Lung (tissue), 12 donors: ENCODE measurements around the gene KIAA1755. TPM values are rescaled to one million over a fixed set of nuclear protein-coding genes. Genes with fewer than 3 reads are reported as not detected.

ENCODE experiments used
- ATAC-seq: fragments of 200-7000 bp; cut with Tn5 transposase; one replicate; pipeline ENCODE4 v1.9.1; 2020; ENCODE audit warnings: moderate number of reproducible peaks; ENCODE audit not compliant: insufficient read depth, low FRiP score
- DNase-seq, 3 donors: peaks; one replicate each; pipeline ENCODE4 v3.0.0-alpha.2; 2013 to 2017
- H3K27ac ChIP-seq, 2 donors: one replicate each; pipeline ENCODE4 v1.5.1; 2013; ENCODE audit warnings: mild to moderate bottlenecking in 2 of 2, moderate library complexity in 2 of 2, control low read depth in 1 of 2, inconsistent platforms in 1 of 2, low read depth in 1 of 2, low read length in 1 of 2
- H3K27me3 ChIP-seq, 3 donors: one replicate each; pipeline ENCODE4 v1.5.1; 2013; ENCODE audit warnings: low read length in 2 of 3; ENCODE audit not compliant: control insufficient read depth in 3 of 3, insufficient read depth in 3 of 3
- H3K36me3 ChIP-seq, 4 donors: one replicate each; pipeline ENCODE4 v1.5.1; 2013; ENCODE audit warnings: low read length in 4 of 4, mild to moderate bottlenecking in 1 of 4, moderate library complexity in 1 of 4; ENCODE audit not compliant: control insufficient read depth in 4 of 4, insufficient read depth in 4 of 4
- H3K4me1 ChIP-seq, 5 donors: one replicate each; pipeline ENCODE4 v1.5.1; 2013; ENCODE audit warnings: low read length in 5 of 5, mild to moderate bottlenecking in 2 of 5, moderate library complexity in 1 of 5; ENCODE audit not compliant: control insufficient read depth in 5 of 5, insufficient read depth in 5 of 5
- H3K4me3 ChIP-seq: one replicate; pipeline ENCODE4 v1.5.1; 2013; ENCODE audit warnings: mild to moderate bottlenecking, control low read depth, moderate library complexity
- H3K9ac ChIP-seq, 2 donors: one replicate each; pipeline ENCODE4 v1.5.1; 2013; ENCODE audit warnings: low read length in 2 of 2, control low read depth in 1 of 2; ENCODE audit not compliant: insufficient read depth in 1 of 2
- H3K9me3 ChIP-seq, 4 donors: one replicate each; pipeline ENCODE4 v1.5.1; 2013; ENCODE audit warnings: low read length in 3 of 4, mild to moderate bottlenecking in 1 of 4, moderate library complexity in 1 of 4; ENCODE audit not compliant: control insufficient read depth in 4 of 4, insufficient read depth in 3 of 4
- WGBS, 2 donors: extraction: QIAGEN DNeasy Blood & Tissue Kit; methylation state at CpG; one replicate each; pipeline ENCODE4 v1.1.7; 2013; 5-methylcytosine and 5-hydroxymethylcytosine counted together
- polyA plus RNA-seq, 2 donors: library from polyadenylated mRNA; stranded (reverse); fragments of 200-250 nt; gene quantifications; one replicate each; pipeline ENCODE4 v1.2.1, GENCODE V29; 2013
- total RNA-seq, 2 donors: library from RNA; depleted of rRNA in 1 of 2; stranded (reverse); fragments of >200 nt in 1 of 2; gene quantifications; one replicate each; pipeline ENCODE4 v1.2.1, GENCODE V29; 2014 to 2021
- TF ChIP-seq, protein P1 (sequence below): IDR thresholded peaks from 2 replicates; pipeline ENCODE4 v1.5.1; 2012; ENCODE audit warnings: mild to moderate bottlenecking; ENCODE audit errors: control extremely low read depth, extremely low read depth
- donor health status: control.
- donor health status: control.
- donor health status: Bipolar disorder and iron deficiency.
- donor health status: healthy.
- donor health status: DM: yes; HTN: yes; CAD: no.

KIAA1755 gene
- total and polyA plus RNA-seq, 4 donors, result 0.33 to 2.0 (median 1.3) TPM

- Histone ChIP-seq H3K27me3 (no peaks in the 10 kb centered on the region), H3K4me1 (peaks cover 0 to 22% (median 3%) of the 10 kb centered on the region in 5 donors), H3K9me3 (peaks cover 0 to 2% (median 0%) of the 10 kb centered on the region in 4 donors), H3K9ac (no peak overlapping the region), H3K27ac (no peak overlapping the region), H3K36me3 (no peaks in the 10 kb centered on the region), H3K4me3 (no peak overlapping the region)
- DNase-seq (no peak), ATAC-seq (no peak)
- TF ChIP-seq, protein P1, sequence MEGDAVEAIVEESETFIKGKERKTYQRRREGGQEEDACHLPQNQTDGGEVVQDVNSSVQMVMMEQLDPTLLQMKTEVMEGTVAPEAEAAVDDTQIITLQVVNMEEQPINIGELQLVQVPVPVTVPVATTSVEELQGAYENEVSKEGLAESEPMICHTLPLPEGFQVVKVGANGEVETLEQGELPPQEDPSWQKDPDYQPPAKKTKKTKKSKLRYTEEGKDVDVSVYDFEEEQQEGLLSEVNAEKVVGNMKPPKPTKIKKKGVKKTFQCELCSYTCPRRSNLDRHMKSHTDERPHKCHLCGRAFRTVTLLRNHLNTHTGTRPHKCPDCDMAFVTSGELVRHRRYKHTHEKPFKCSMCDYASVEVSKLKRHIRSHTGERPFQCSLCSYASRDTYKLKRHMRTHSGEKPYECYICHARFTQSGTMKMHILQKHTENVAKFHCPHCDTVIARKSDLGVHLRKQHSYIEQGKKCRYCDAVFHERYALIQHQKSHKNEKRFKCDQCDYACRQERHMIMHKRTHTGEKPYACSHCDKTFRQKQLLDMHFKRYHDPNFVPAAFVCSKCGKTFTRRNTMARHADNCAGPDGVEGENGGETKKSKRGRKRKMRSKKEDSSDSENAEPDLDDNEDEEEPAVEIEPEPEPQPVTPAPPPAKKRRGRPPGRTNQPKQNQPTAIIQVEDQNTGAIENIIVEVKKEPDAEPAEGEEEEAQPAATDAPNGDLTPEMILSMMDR, result no peak
- 86 to 91% methylated on average over 12 of the region's 12 CpGs for WGBS, 2 donors
Measured at GRCh38 chr20:38202153-38202981, 58.2 kb downstream of the KIAA1755 start.

- WGBS, 2 donors, result 72 to 74% methylated on average over 6 of the region's 6 CpGs
- Histone ChIP-seq H3K27ac (no peak overlapping the region), H3K36me3 (no peaks in the 10 kb centered on the region), H3K27me3 (no peaks in the 10 kb centered on the region), H3K4me3 (no peak overlapping the region), H3K9ac (no peak overlapping the region), H3K9me3 (peaks cover 0 to 2% (median 0%) of the 10 kb centered on the region in 4 donors), H3K4me1 (peaks cover 0 to 26% (median 6%) of the 10 kb centered on the region in 5 donors)
- no peak for ATAC-seq
- no peak for DNase-seq
- TF ChIP-seq, protein P1, result no peak
Measured at GRCh38 chr20:38201356-38201755, 59.2 kb downstream of the KIAA1755 start.

DNA sequence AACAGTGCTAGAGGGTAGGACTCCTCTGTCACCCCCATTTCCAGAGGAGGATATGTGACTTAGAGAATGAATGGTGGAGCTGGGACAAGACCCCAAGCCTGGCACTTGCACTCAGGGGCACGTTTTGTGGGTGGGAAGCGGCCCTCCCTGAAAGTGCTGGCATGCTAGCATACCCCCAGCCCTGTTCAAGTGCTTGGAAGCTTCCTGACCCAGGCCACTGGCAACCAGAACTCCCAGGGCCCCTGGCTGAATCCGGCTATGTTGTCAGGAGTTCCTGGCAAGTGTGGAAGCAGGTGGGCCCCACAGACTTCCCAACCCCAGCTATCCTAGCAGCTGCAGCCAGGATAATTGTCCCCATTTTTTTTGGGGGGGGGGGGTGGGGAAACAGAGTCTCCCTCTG lies 59.9 kb downstream of the KIAA1755 start:
- Histone ChIP-seq H3K9ac (no peak overlapping the region), H3K36me3 (no peaks in the 10 kb centered on the region), H3K27me3 (no peaks in the 10 kb centered on the region), H3K4me1 (peaks cover 0 to 27% (median 11%) of the 10 kb centered on the region in 5 donors), H3K9me3 (peaks cover 0 to 2% (median 0%) of the 10 kb centered on the region in 4 donors), H3K4me3 (no peak overlapping the region), H3K27ac (no peak overlapping the region)
- no peak for DNase-seq
- WGBS, 2 donors, result 89 to 90% methylated on average over 3 of the region's 3 CpGs
- ATAC-seq, result no peak
- TF ChIP-seq, protein P1, result no peak
